Neural cell (in vitro differentiated cells): ENCODE results near the gene SYNPO2. TPM values are rescaled to one million over a fixed set of nuclear protein-coding genes. Genes with fewer than 3 reads are reported as not detected.

Experiments
- H2AFZ ChIP-seq: fragments of 200-600, 300-800 bp; sonication (generic), shearing (Covaris generic); 2 replicates; pipeline ENCODE4 v1.6.0; 2014; ENCODE audit warnings: low read depth, mild to moderate bottlenecking, antibody characterized with exemption, low read length, moderate library complexity
- H3F3A ChIP-seq: fragments of 200-600 bp; shearing (Covaris generic); 2 replicates; pipeline ENCODE4 v1.6.1; 2016; ENCODE audit warnings: mild to moderate bottlenecking, moderate library complexity, mixed read lengths, antibody characterized with exemption, low read length; ENCODE audit not compliant: insufficient read depth, poor library complexity, severe bottlenecking
- H3K27ac ChIP-seq: fragments of 200-600, 300-800 bp; sonication (generic), shearing (Covaris generic); 2 replicates; pipeline ENCODE4 v1.5.1; 2014; ENCODE audit warnings: mild to moderate bottlenecking, low read length, moderate library complexity
- H3K27me3 ChIP-seq: fragments of 300-800, 200-600 bp; sonication (generic), shearing (Covaris generic); 2 replicates; pipeline ENCODE4 v1.6.0; 2014; ENCODE audit warnings: mild to moderate bottlenecking, low read depth, low read length, moderate library complexity; ENCODE audit not compliant: insufficient read depth
- H3K36me3 ChIP-seq: fragments of 300-800, 200-600 bp; sonication (generic), shearing (Covaris generic); 2 replicates; pipeline ENCODE4 v1.5.1; 2014; ENCODE audit warnings: mild to moderate bottlenecking, antibody characterized with exemption, low read length, moderate library complexity; ENCODE audit not compliant: insufficient read depth
- H3K4me2 ChIP-seq: fragments of 300-800, 200-600 bp; sonication (generic), shearing (Covaris generic); 2 replicates; pipeline ENCODE4 v1.6.0; 2014; ENCODE audit warnings: mild to moderate bottlenecking, low read length
- H3K4me3 ChIP-seq: fragments of 300-800, 200-600 bp; sonication (generic), shearing (Covaris generic); 2 replicates; pipeline ENCODE4 v1.5.1; 2014; ENCODE audit warnings: mild to moderate bottlenecking, low read length, moderate library complexity
- H3K79me2 ChIP-seq: fragments of 200-600 bp; shearing (Covaris generic); replicated peaks from 2 replicates; pipeline ENCODE4 v1.6.0; 2014; ENCODE audit warnings: mild to moderate bottlenecking, low read length, moderate library complexity; ENCODE audit not compliant: insufficient read depth
- H3K9ac ChIP-seq: fragments of 300-800, 200-600 bp; sonication (generic), shearing (Covaris generic); 2 replicates; pipeline ENCODE4 v1.6.1; 2016; ENCODE audit warnings: mild to moderate bottlenecking, low read length, mixed read lengths
- H3K9me2 ChIP-seq: fragments of 200-600 bp; shearing (Covaris generic); 2 replicates; pipeline ENCODE4 v1.6.1; 2016; ENCODE audit warnings: mild to moderate bottlenecking, low read length, mixed read lengths; ENCODE audit not compliant: insufficient read depth
- H3K9me3 ChIP-seq: fragments of 200-600, 300-800 bp; sonication (generic), shearing (Covaris generic); 2 replicates; pipeline ENCODE4 v1.6.1; 2016; ENCODE audit warnings: mild to moderate bottlenecking, mixed run types, low read length, moderate library complexity, mixed read lengths
- H4K20me1 ChIP-seq: fragments of 200-600 bp; shearing (Covaris generic); 2 replicates; pipeline ENCODE4 v1.6.1; 2016; ENCODE audit warnings: mild to moderate bottlenecking, mixed run types; ENCODE audit not compliant: insufficient read depth
- CTCF ChIP-seq: fragments of 450-650 bp; IDR thresholded peaks from 2 replicates; pipeline ENCODE4 v1.5.1; 2014; ENCODE audit warnings: antibody characterized with exemption, mild to moderate bottlenecking, moderate library complexity; ENCODE audit not compliant: poor library complexity, severe bottlenecking
- RAD21 ChIP-seq: fragments of 450-650 bp; conservative IDR thresholded peaks from 2 replicates; pipeline ENCODE4 v1.6.1; 2014; ENCODE audit warnings: antibody characterized with exemption, mild to moderate bottlenecking, moderate library complexity
- REST ChIP-seq: IDR thresholded peaks from 2 replicates; pipeline ENCODE4 v1.6.1; 2012; ENCODE audit warnings: borderline replicate concordance
- polyA plus RNA-seq: library from polyadenylated mRNA; depleted of rRNA; stranded (reverse); fragments of >200 nt; gene quantifications from 2 replicates; pipeline ENCODE4 v1.2.3, GENCODE V29; 2014

Gene SYNPO2
- polyA plus RNA-seq, 1 donor from 2014 or later = 0.14 TPM

DNA sequence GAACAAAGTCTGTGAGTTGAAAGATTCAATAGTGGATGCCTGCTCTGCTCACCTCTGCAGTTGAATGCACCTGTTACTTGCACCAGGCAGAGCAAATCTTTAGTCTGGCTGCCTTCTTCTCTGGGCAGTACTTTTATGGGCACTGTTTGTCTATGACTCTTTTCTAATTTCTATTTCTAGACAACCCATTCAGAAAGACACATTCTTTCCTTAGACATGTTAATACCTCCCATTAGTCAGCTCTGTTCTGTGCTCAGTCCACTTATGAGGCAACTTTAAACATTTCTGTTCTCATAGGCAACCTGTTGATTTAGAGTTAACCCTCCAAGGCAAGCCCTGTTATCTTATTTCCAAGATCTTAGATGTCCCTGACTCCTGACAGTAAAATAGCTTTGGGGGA is 108.9 kb downstream of the SYNPO2 start (continued):
- TF ChIP-seq REST = no peak

- Histone ChIP-seq H3K79me2 (no peaks in the 10 kb centered on the region), H3K9me2 (no peaks in the 10 kb centered on the region), H2AFZ (no peak overlapping the region), H3F3A (no peaks in the 10 kb centered on the region), H3K4me3 (no peak overlapping the region), H3K9me3 (no peaks in the 10 kb centered on the region), H3K4me2 (no peak overlapping the region), H4K20me1 (no peaks in the 10 kb centered on the region), H3K9ac (no peak overlapping the region), H3K27ac (no peak overlapping the region), H3K36me3 (no peaks in the 10 kb centered on the region), H3K27me3 (no peaks in the 10 kb centered on the region)
- TF ChIP-seq CTCF (no peak), REST (no peak), RAD21 (no peak)
These were observed 111.3 kb downstream of the SYNPO2 start for GRCh38 chr4:118999919-119000318.

GRCh38 chr4:119000400-119000799 is 111.7 kb downstream of the SYNPO2 start:
- Histone ChIP-seq H3K27me3 (no peaks in the 10 kb centered on the region), H3K4me2 (no peak overlapping the region), H3F3A (no peaks in the 10 kb centered on the region), H3K4me3 (no peak overlapping the region), H3K9ac (no peak overlapping the region), H2AFZ (no peak overlapping the region), H3K27ac (no peak overlapping the region), H3K9me3 (no peaks in the 10 kb centered on the region), H3K79me2 (no peaks in the 10 kb centered on the region), H3K36me3 (no peaks in the 10 kb centered on the region), H4K20me1 (no peaks in the 10 kb centered on the region), H3K9me2 (no peaks in the 10 kb centered on the region)
- TF ChIP-seq CTCF = no peak
